UCSD-AML1 (cell line): ENCODE data around the gene ARMC9.

Experiments
- DNase-seq: peaks from one replicate; lab custom pipeline; 2025; ENCODE audit not compliant: unreplicated experiment; lab: John Stamatoyannopoulos, UW

ARMC9 gene

GRCh38 chr2:231306791-231307393 is 108.5 kb downstream of the ARMC9 start:
- no peak for DNase-seq

- DNase-seq = no peak
Measured at GRCh38 chr2:231308219-231308618, 109.8 kb downstream of the ARMC9 start.

- no peak for DNase-seq
Measured at GRCh38 chr2:231308631-231309428, 110.4 kb downstream of the ARMC9 start.

- DNase-seq = no peak
Measured at GRCh38 chr2:231312066-231312465, 113.6 kb downstream of the ARMC9 start.

GRCh38 chr2:231315896-231316295 is 117.5 kb downstream of the ARMC9 start:
- DNase-seq = no peak

GRCh38 chr2:231317579-231317978 is 119.1 kb downstream of the ARMC9 start:
- DNase-seq = no peak

- no peak for DNase-seq
Measured at GRCh38 chr2:231318436-231318835, 120.0 kb downstream of the ARMC9 start.

GRCh38 chr2:231318954-231319353 is 120.5 kb downstream of the ARMC9 start:
- no peak for DNase-seq

GRCh38 chr2:231319867-231320266 is 121.4 kb downstream of the ARMC9 start:
- no peak for DNase-seq

GRCh38 chr2:231321021-231321420 is 122.6 kb downstream of the ARMC9 start:
- DNase-seq = no peak

- DNase-seq = peak; percentile 63
Measured at GRCh38 chr2:231321556-231322334, 123.3 kb downstream of the ARMC9 start.

GRCh38 chr2:231323316-231323715 is 124.9 kb downstream of the ARMC9 start:
- DNase-seq = no peak

- no peak for DNase-seq
Measured at GRCh38 chr2:231325826-231326225, 127.4 kb downstream of the ARMC9 start.

- no peak for DNase-seq
Measured at GRCh38 chr2:231326404-231326803, 128.0 kb downstream of the ARMC9 start.

GRCh38 chr2:231330311-231330710 is 131.9 kb downstream of the ARMC9 start:
- no peak for DNase-seq

- DNase-seq = no peak
Measured at GRCh38 chr2:231331533-231331932, 133.1 kb downstream of the ARMC9 start.

GRCh38 chr2:231332388-231332787 is 134.0 kb downstream of the ARMC9 start:
- DNase-seq = no peak

GRCh38 chr2:231332872-231333500 is 134.6 kb downstream of the ARMC9 start:
- no peak for DNase-seq

- DNase-seq = no peak
Measured at GRCh38 chr2:231334179-231334930, 135.9 kb downstream of the ARMC9 start.

GRCh38 chr2:231334981-231335380 is 136.6 kb downstream of the ARMC9 start:
- DNase-seq = no peak

- no peak for DNase-seq
Measured at GRCh38 chr2:231335591-231335990, 137.2 kb downstream of the ARMC9 start.
